GM12874 (cell line): ENCODE data around the gene GNAT1.

ENCODE experiments used
- CTCF ChIP-seq: IDR thresholded peaks from 2 replicates; pipeline ENCODE4 v1.5.1; 2011; ENCODE audit warnings: low read depth, mild to moderate bottlenecking, control low read depth, low read length, moderate library complexity; ENCODE audit not compliant: insufficient read depth

The GNAT1 gene

GRCh38 chr3:50174517-50174895 is 16.9 kb upstream of the GNAT1 start:
- no peak for TF ChIP-seq CTCF

- no peak for TF ChIP-seq CTCF
Measured at GRCh38 chr3:50174947-50175524, 16.4 kb upstream of the GNAT1 start.

GRCh38 chr3:50177346-50177745 is 14.1 kb upstream of the GNAT1 start:
- TF ChIP-seq CTCF: no peak

GRCh38 chr3:50179710-50180109 is 11.7 kb upstream of the GNAT1 start:
- no peak for TF ChIP-seq CTCF

GRCh38 chr3:50181985-50182384 is 9.4 kb upstream of the GNAT1 start:
- TF ChIP-seq CTCF: no peak

- no peak for TF ChIP-seq CTCF
Measured at GRCh38 chr3:50182533-50183099, 8.8 kb upstream of the GNAT1 start.

- no peak for TF ChIP-seq CTCF
Measured at GRCh38 chr3:50183755-50184154, 7.7 kb upstream of the GNAT1 start.
